A549 treated with Mapracorat at 1 μM for 4 hours (cell line): ENCODE measurements around the gene CCNI. TPM values are rescaled to one million over a fixed set of nuclear protein-coding genes. Genes with fewer than 3 reads are reported as not detected.

Experiments used
- total RNA-seq: library from RNA; stranded (reverse); fragments of 200-300 nt; extraction: Qiagen RNA extraction; gene quantifications from 5 replicates; pipeline ENCODE4 v1.2.3, GENCODE V29; 2022

The CCNI gene, protein sequence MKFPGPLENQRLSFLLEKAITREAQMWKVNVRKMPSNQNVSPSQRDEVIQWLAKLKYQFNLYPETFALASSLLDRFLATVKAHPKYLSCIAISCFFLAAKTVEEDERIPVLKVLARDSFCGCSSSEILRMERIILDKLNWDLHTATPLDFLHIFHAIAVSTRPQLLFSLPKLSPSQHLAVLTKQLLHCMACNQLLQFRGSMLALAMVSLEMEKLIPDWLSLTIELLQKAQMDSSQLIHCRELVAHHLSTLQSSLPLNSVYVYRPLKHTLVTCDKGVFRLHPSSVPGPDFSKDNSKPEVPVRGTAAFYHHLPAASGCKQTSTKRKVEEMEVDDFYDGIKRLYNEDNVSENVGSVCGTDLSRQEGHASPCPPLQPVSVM
- total RNA-seq = 61.8 to 66.8 TPM (median 63.4 TPM) in 5 replicates

DNA sequence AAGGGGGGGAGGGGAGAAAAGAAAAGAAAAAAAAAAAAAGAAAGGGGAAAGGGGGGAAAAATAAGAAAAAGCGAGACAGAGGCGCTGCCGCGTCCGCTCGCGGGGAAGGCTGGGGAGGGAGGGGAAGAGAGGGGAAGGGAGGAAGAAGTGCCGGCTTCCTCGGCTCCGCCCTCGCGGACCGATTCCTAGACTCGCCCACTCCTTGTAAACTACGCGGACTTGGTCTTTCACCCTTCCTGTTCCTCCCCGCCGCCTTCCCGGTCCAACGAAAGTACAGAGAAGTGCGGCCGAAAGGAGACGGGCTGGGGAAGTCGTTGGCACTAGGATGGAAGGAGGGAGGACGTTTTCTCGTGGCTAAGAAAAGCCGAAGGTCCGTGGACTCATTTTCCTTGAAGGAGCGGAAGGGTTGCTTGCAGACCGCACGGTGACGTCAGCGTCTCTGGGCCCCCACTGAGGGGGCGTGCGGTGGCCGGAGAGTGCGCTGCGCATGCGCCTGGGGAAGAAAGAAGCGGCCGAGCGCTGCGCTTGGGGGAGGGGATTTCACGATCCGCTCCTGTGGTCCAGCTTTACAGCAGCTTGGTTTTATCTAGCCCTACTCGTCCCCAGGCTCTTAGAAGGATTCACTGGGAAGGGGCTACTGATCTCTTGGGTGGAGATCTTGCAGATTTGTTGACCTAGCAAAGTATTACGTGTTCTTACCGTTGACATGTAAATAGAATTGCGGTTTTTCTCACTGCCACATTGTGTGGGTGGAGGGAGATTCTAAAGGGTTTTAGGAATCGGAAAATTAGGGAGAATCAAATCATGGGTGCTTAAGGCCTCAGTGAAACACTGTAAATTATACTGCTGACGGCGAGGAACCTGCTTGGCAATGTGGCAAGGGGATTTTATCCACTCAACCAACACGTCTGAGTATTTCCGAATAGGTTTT, at the start of gene CCNI:
CCNI (minus strand) TSS at position 121 of the 931 bp plus-strand sequence. CDS start 9,627 bp downstream, outside the sequence.

Other genes starting within 250 kb of the CCNI start
- 0.04 to 0.10 TPM (median 0.05 TPM) in 4 of 5 replicates, not detected in the other for gene SOWAHB, start 177.8 kb downstream of the CCNI start, total RNA-seq
- 27.7 to 38.1 TPM (median 37.0 TPM) in 5 replicates for gene SEPTIN11, start 126.2 kb downstream of the CCNI start, total RNA-seq
- gene CCNG2, start 81.2 kb upstream of the CCNI start, total RNA-seq = 2.4 to 5.5 TPM (median 4.3 TPM) in 5 replicates